ENCODE data around the gene ENAM. TPM values are rescaled to one million over a fixed set of nuclear protein-coding genes. Genes with fewer than 3 reads are reported as not detected.
"Not testable (repeated sequence)": the region's sequence is repeated elsewhere in the genome, so short reads cannot be mapped to it uniquely, and the experiment has no call there.

The ENAM gene
- total RNA-seq, 1 donor from 2014 or later: 0.25 TPM

GRCh38 chr4:70627620-70628019 is 924 bp upstream of the ENAM start:
- ATAC-seq (no peak), DNase-seq (ENCODE audit: low spot score) (no peak)

- DNase-seq (ENCODE audit: low spot score) (no peak), ATAC-seq (no peak)
Measured at GRCh38 chr4:70629469-70630090, 1.0 kb downstream of the ENAM start.

- DNase-seq (ENCODE audit: low spot score): no peak
- no peak for ATAC-seq
Measured at GRCh38 chr4:70630162-70630561, 1.6 kb downstream of the ENAM start.

GRCh38 chr4:70632028-70632427 is 3.5 kb downstream of the ENAM start:
- no peak for ATAC-seq
- DNase-seq (ENCODE audit: low spot score): no peak

GRCh38 chr4:70634482-70634881 is 5.9 kb downstream of the ENAM start:
- ATAC-seq (peak; percentile 78), DNase-seq (ENCODE audit: low spot score) (no peak)

GRCh38 chr4:70637239-70637913 is 8.8 kb downstream of the ENAM start:
- no peak for DNase-seq (ENCODE audit: low spot score)
- peak; percentile 88 for ATAC-seq

GRCh38 chr4:70640192-70640591 is 11.6 kb downstream of the ENAM start:
- no peak for ATAC-seq
- no peak for DNase-seq (ENCODE audit: low spot score)

- not testable (repeated sequence) for DNase-seq (ENCODE audit: low spot score); ATAC-seq
Measured at GRCh38 chr4:70650741-70651140, 22.2 kb downstream of the ENAM start.

- DNase-seq (ENCODE audit: low spot score) (no peak), ATAC-seq (peak; percentile 92)
Measured at GRCh38 chr4:70651864-70652506, 23.4 kb downstream of the ENAM start.

- no peak for DNase-seq (ENCODE audit: low spot score)
- ATAC-seq: no peak
Measured at GRCh38 chr4:70654605-70655011, 26.1 kb downstream of the ENAM start.

GRCh38 chr4:70657326-70657725 is 28.8 kb downstream of the ENAM start:
- ATAC-seq: no peak
- no peak for DNase-seq (ENCODE audit: low spot score)

- no peak for DNase-seq (ENCODE audit: low spot score)
- ATAC-seq: no peak
Measured at GRCh38 chr4:70658418-70658817, 29.9 kb downstream of the ENAM start.

- ATAC-seq (no peak), DNase-seq (ENCODE audit: low spot score) (no peak)
Measured at GRCh38 chr4:70660106-70660505, 31.6 kb downstream of the ENAM start.

GRCh38 chr4:70661309-70661922 is 32.9 kb downstream of the ENAM start:
- not testable (repeated sequence) for DNase-seq (ENCODE audit: low spot score); ATAC-seq

- no peak for ATAC-seq
- DNase-seq (ENCODE audit: low spot score): no peak
Measured at GRCh38 chr4:70666369-70666768, 37.8 kb downstream of the ENAM start, which contains the start of gene JCHAIN. Gene JCHAIN, minus strand, starts transcription at chr4:70666508. Its CDS starts 18 bp downstream, at chr4:70666490.

GRCh38 chr4:70667740-70668535 is 39.4 kb downstream of the ENAM start:
- DNase-seq (ENCODE audit: low spot score) (no peak), ATAC-seq (no peak)

- DNase-seq (ENCODE audit: low spot score): no peak
- ATAC-seq: no peak
Measured at GRCh38 chr4:70670332-70671014, 41.9 kb downstream of the ENAM start.

GRCh38 chr4:70671091-70671490 is 42.5 kb downstream of the ENAM start:
- peak; percentile 33 for ATAC-seq
- no peak for DNase-seq (ENCODE audit: low spot score)

GRCh38 chr4:70674191-70674590 is 45.6 kb downstream of the ENAM start:
- no peak for DNase-seq (ENCODE audit: low spot score)
- no peak for ATAC-seq

- no peak for ATAC-seq
- no peak for DNase-seq (ENCODE audit: low spot score)
Measured at GRCh38 chr4:70674731-70675130, 46.2 kb downstream of the ENAM start.

Data from left lobe of liver (tissue), 2 donors.